ENCODE results near the gene CTDSPL.
"Not testable (repeated sequence)": the region's sequence is repeated elsewhere in the genome, so short reads cannot be mapped to it uniquely, and the experiment has no call there.

Gene CTDSPL

DNA sequence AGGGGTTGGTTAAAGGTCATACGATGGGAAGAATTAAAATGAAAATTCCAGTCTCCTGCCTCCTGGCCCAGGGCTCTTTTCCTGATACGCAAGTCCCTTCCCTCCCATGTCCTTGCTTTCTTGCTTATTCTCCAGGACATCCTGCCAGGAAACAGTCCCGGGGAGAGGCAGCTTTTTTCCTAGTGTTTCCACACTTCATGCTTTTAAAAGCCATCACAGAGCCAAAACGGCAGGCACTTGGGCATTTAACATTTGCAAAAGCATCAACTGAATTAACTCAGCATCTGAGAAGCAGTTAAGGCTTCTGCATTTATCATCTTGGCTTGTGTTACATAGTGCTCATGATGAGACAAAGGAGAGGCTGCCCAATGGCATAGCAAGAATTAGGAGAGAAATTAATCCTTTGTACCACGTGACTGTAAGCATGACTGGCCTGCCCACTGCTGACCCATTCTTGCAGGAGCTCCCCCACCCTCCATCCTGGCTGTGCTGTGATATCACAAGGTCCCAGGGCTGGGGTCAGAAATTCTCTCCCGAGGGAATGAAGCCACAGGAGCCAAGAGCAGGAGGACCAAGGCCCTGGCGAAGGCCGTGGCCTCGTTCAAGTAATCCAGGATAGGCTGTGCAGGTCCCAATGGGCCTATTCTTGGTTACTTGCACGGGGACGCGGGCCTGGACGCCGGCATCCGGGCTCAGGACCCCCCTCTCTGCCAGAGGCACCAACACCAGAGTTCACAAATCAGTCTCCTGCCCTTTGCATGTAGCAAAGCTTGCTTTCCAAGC is 107.3 kb downstream of the CTDSPL start:
- no peak for DNase-seq (ENCODE audit: low spot score)

GRCh38 chr3:37969596-37970100 is 108.0 kb downstream of the CTDSPL start:
- no peak for DNase-seq (ENCODE audit: low spot score)

GRCh38 chr3:37970802-37971201 is 109.1 kb downstream of the CTDSPL start:
- no peak for DNase-seq (ENCODE audit: low spot score)

- DNase-seq (ENCODE audit: low spot score): no peak
These were observed 109.8 kb downstream of the CTDSPL start for GRCh38 chr3:37971467-37971866.

DNA sequence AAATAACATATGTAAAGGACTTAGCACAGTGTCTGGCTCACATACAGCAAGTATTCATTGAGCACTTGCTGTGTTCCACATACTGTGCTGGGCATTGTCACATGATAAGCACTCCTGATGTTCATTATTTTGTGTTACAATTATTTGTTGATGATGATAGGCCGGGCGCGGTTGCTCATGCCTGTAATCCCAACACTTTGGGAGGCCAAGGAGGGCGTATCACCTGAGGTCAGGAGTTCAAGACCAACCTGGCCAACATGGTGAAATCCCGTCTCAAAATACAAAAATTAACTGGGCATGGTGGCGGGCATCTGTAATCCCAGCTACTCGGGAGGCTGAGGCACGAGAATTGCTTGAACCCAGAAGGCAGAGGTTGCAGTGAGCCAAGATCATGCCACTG is 110.4 kb downstream of the CTDSPL start:
- not testable (repeated sequence) for DNase-seq (ENCODE audit: low spot score)

DNA sequence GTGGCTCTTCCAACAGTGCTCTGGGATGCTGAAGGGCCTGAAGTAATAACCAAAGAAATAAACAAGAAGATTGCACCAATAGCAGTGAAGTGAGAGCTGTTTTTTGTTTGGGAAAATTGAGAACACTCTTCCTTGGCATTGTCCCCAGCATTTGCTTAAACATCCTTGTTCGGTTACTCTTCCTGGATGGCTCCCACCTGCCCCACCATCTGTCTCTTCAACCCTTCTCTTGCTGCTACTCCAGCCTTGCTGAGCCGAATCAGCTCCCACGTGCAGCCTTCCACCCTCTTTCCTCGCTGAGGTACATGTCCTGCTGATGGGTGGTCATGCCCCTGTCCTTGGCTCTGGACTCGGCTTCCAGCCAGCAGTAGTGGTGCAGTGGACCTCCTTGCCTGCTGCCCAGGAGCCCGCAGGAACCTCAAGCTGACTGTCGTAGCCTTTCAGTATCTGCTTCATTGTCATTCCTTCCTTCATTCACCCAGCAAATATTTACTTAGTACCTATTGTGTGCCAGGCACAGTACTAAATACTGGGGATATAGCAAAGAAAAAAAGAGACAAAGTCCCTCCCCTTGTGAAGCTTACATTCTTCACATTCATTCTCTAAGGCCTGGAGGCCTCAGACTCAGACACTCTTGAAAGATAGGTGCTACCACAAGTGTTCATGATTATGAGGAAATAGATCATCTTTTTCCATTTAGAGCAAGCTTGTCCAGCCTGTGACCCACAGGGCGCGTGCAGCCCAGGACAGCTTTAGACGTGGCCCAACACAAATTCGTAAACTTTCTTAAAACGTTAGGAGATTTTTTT is 111.8 kb downstream of the CTDSPL start:
- DNase-seq (ENCODE audit: low spot score): no peak

- peak; percentile 69 for DNase-seq (ENCODE audit: low spot score)
These were observed 112.7 kb downstream of the CTDSPL start for GRCh38 chr3:37974121-37975083.

DNA sequence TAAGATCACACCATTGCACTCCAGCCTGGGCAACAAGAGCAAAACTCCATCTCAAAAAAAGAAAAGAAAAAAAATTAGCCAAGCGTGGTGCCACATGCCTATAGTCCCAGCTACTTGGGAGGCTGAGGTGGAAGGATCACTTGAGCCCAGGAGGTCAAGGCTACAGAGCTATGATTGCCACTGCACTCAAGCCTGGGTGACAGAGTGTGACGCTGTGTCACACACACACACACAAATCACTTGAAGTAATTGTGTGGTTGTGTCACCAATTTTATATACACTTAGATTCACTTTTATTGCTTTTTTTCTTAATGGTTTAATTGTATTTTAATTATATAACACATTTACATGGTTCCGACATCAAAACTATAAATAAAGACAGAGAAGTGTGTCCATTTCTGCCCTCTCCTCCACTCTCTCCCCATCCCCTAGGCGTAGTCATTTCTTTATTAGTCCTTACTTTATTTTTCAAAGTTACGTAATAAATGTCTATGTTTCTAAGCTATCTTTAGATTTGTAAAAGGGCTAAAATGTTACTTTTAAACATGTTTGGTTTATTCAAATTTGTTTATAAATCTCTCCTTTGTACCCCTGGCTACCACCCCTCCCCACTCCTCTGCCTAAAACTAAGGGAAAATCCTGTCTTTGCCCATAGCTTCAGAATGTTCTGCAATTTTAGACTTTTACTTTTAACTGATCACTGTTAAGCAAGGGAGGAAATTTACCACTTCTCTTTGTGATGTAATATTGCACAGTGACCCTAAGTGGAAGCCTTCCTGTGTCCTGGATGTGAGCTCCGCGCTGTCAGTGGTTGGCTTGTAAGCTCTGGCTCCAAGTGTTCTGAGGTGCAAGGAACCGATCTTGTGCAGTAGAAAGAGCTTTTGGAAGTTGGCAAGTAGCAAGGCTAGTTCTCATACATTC is 118.1 kb downstream of the CTDSPL start:
- no peak for DNase-seq (ENCODE audit: low spot score)

- DNase-seq (ENCODE audit: low spot score): no peak
These were observed 119.0 kb downstream of the CTDSPL start for GRCh38 chr3:37980462-37981347.

DNA sequence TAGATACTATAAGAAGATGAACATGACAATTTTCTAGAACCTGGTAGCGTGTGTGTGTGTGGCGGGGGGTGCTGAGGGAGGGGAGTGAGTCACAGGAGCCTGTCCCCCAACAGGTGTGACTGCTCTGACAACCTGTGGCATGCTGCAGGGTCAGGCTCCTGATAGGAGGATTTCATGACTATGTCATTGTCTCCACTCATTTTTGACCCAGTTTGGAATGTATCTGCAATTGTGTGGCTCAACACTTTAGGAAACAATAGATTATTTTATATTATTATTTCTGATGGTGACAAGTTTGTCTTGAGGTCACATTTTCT is 119.6 kb downstream of the CTDSPL start:
- DNase-seq (ENCODE audit: low spot score): no peak

- DNase-seq (ENCODE audit: low spot score): no peak
These were observed 120.7 kb downstream of the CTDSPL start for GRCh38 chr3:37982331-37982730.

- no peak for DNase-seq (ENCODE audit: low spot score)
These were observed 122.4 kb downstream of the CTDSPL start for GRCh38 chr3:37984051-37984450.

GRCh38 chr3:37984596-37984995 is 122.9 kb downstream of the CTDSPL start:
- no peak for DNase-seq (ENCODE audit: low spot score)

- DNase-seq (ENCODE audit: low spot score): no peak
These were observed 124.1 kb downstream of the CTDSPL start for GRCh38 chr3:37985637-37986320.

GRCh38 chr3:37986479-37987314 is 125.0 kb downstream of the CTDSPL start:
- DNase-seq (ENCODE audit: low spot score): no peak

GRCh38 chr3:37987315-37987697 is 125.6 kb downstream of the CTDSPL start:
- DNase-seq (ENCODE audit: low spot score): no peak

DNA sequence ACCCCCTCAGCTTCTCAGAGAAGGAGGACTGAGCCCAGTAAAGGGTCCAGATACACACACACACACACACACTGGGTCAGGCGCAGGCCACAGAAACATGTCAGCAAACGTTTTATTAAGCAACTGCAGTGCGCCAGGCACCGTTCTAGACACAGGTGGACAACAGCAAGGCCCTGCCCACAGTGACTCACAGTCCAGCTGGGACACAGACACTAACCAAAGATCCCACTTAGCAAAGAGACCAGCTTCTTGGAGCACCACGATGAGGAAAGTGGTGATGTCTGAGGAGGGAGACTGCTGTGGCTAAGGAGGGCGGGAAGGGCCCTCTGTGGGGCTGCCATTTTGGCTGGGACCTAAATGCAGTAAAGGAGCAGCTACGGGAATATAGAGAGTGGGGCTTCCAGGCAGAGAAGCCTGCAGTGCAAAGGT is 126.1 kb downstream of the CTDSPL start:
- no peak for DNase-seq (ENCODE audit: low spot score)

DNA sequence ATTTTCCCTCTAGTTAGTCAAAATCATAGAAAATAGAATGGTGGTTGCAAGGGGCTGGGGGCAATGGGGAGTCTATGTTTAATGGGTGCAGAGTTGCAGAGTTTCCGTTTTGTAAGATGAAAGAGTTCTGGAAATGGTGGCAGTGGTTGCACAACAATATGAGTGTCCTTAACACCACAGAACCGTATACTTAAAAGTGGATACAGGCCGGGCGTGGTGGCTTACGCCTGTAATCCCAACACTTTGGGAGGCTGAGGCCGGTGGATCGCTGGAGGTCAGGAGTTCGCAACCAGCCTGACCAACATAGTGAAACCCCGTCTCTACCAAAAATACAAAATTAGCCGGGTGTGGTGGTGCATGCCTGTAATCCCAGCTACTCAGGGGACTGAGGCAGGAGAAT is 126.7 kb downstream of the CTDSPL start:
- not testable (repeated sequence) for DNase-seq (ENCODE audit: low spot score)

Measured in kidney capillary endothelial cell (primary cell).